Aorta (tissue), 5 donors: ENCODE data around the gene RASGEF1C. TPM values are rescaled to one million over a fixed set of nuclear protein-coding genes. Genes with fewer than 3 reads are reported as not detected.

Source experiments
- ATAC-seq: fragments of 200-7000 bp; cut with Tn5 transposase; one replicate; pipeline ENCODE4 v1.9.1; 2022; ENCODE audit warnings: moderate library complexity; ENCODE audit not compliant: low FRiP score
- DNase-seq, 2 donors: peaks; one replicate each; pipeline ENCODE4 v3.0.0-alpha.2; 2020
- H3K27ac ChIP-seq, 2 donors: one replicate each; pipeline ENCODE4 v1.5.1; 2013; ENCODE audit warnings: low read length in 2 of 2, mild to moderate bottlenecking in 2 of 2, moderate library complexity in 2 of 2, control low read depth in 1 of 2, inconsistent platforms in 1 of 2, low read depth in 1 of 2
- H3K27me3 ChIP-seq, 2 donors: one replicate each; pipeline ENCODE4 v1.6.1; 2013; ENCODE audit warnings: control low read depth in 1 of 2, low read length in 1 of 2, mild to moderate bottlenecking in 1 of 2, moderate library complexity in 1 of 2; ENCODE audit not compliant: insufficient read depth in 2 of 2, control insufficient read depth in 1 of 2
- H3K36me3 ChIP-seq, 2 donors: one replicate each; pipeline ENCODE4 v1.6.1; 2013; ENCODE audit warnings: control low read depth in 1 of 2, low read length in 1 of 2, mild to moderate bottlenecking in 1 of 2; ENCODE audit not compliant: insufficient read depth in 2 of 2, control insufficient read depth in 1 of 2
- H3K4me1 ChIP-seq, 2 donors: one replicate each; pipeline ENCODE4 v1.6.1; 2013; ENCODE audit warnings: low read length in 2 of 2, control low read depth in 1 of 2, mild to moderate bottlenecking in 1 of 2, moderate library complexity in 1 of 2; ENCODE audit not compliant: insufficient read depth in 2 of 2, control insufficient read depth in 1 of 2
- H3K4me3 ChIP-seq, 2 donors: one replicate each; pipeline ENCODE4 v1.5.1; 2013; ENCODE audit warnings: low read length in 2 of 2, control low read depth in 1 of 2, mild to moderate bottlenecking in 1 of 2
- H3K9me3 ChIP-seq: one replicate; pipeline ENCODE4 v1.6.1; 2013; ENCODE audit warnings: mild to moderate bottlenecking, low read length; ENCODE audit not compliant: control insufficient read depth
- WGBS, 2 donors: extraction: QIAGEN DNeasy Blood & Tissue Kit; methylation state at CpG; one replicate each; pipeline ENCODE4 v1.1.7; 2013; 5-methylcytosine and 5-hydroxymethylcytosine counted together
- intact Hi-C, 2 donors: fragments of 100-400 bp; cut with DNase I; formaldehyde crosslinking; loops; one replicate each; pipeline versions ENCODE4 v1.14.2 to v1.15.0; 2022
- polyA plus RNA-seq, 2 donors: library from polyadenylated mRNA; stranded (reverse); fragments of 200-250 nt; gene quantifications; one replicate each; pipeline ENCODE4 v1.2.3, GENCODE V29; 2013
- total RNA-seq, 2 donors: library from RNA; stranded (reverse); fragmentation: NEBNext Ultra II Directional; extraction: Animal tissue kit (Norgen Biotek cat#: 25700); gene quantifications; one replicate each; pipeline ENCODE4 v1.2.1, GENCODE V29; 2021
- donor health status: healthy with polysubstance abuse.
- donor health status: Bipolar disorder and iron deficiency.
- donor health status: DM: no; HTN: no; CAD: no.
- donor health status: DM: no; HTN: no; CAD: no.
- donor health status: DM: yes; HTN: yes; CAD: no.

Gene RASGEF1C
- total and polyA plus RNA-seq, 4 donors = 0.66 to 1.2 TPM; not detected in 2

DNA sequence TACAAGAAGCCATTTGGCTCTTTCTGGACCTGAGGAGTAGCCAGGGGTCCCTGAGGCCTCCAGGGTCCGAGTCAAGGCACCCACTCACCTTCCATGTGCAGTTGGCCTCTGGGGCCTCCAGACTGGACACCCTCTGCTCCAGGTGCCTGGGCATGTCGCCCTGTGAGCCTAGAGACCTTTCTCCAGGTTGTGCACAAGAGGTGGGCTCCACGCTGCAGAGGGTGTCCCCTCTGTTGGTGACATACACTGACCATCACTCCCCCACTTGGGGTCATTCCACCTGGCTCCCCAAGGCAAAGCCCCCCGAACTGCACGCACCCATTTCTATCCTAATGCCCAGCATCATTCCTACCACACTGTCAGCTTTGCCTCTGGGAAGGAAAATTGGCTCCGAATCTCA lies 48.8 kb downstream of the RASGEF1C start:
- no peaks in the 10 kb centered on the region for H3K4me1 ChIP-seq
- intact Hi-C loops = no loop called here
- 86 to 87% methylated on average over 6 of the region's 6 CpGs for WGBS, 2 donors
- peaks cover 2% of the 10 kb centered on the region for H3K9me3 ChIP-seq
- H3K27ac ChIP-seq = no peak overlapping the region
- DNase-seq = peak in 1 of 2 donors; percentile 20
- no peaks in the 10 kb centered on the region for H3K36me3 ChIP-seq
- no peaks in the 10 kb centered on the region for H3K27me3 ChIP-seq
- ATAC-seq = no peak
- no peak overlapping the region for H3K4me3 ChIP-seq

DNA sequence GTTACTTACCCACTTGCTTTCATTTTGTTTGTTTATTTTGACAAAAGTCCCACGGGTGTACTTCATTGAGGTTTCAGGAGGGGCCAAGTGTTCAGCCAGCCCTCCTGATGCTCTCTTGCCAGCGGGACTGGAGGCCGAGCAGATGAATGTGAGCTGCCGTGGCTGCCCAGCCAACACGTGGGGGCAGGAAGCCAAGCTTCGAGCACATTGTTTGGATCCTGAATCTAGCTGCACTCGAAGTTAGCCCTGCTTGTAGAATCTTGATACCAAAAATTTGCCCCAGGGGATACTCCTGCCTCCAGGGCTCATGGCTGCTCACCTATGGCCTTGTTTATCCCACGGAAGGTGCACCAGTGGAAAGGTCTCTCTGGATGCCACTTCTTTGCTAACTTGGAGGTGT lies 49.3 kb downstream of the RASGEF1C start:
- intact Hi-C loops = no loop called here

DNA sequence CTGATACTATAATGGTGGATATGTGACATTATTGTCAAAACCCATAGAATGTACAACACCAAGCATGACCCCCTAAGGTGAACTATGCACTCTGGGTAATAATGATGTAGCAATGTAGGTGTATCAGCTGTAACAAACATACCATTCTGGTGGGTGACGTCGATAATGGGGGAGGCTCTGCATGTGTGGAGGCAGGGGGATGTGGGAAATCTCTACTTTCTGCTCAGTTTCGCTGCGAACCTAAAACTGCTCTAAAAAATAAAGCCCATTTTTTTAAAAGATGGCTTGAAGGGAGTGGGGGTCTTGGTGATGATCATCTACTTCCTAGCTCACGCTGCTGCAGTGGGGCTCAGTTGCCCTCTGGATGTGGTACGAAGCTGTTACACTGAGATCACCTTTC lies 51.1 kb downstream of the RASGEF1C start:
- Histone ChIP-seq H3K9me3 (peaks cover 2% of the 10 kb centered on the region), H3K36me3 (no peaks in the 10 kb centered on the region), H3K27ac (no peak overlapping the region), H3K4me3 (no peak overlapping the region), H3K4me1 (no peaks in the 10 kb centered on the region), H3K27me3 (no peaks in the 10 kb centered on the region)
- DNase-seq (no peak), ATAC-seq (no peak)
- 92 to 96% methylated on average over 6 of the region's 6 CpGs for WGBS, 2 donors
- intact Hi-C loops = no loop called here

More for the DNA sequence above, 49.3 kb downstream of the RASGEF1C start:
- DNase-seq (no peak), ATAC-seq (no peak)
- Histone ChIP-seq H3K9me3 (peaks cover 2% of the 10 kb centered on the region), H3K4me3 (no peak overlapping the region), H3K4me1 (no peaks in the 10 kb centered on the region), H3K36me3 (no peaks in the 10 kb centered on the region), H3K27me3 (no peaks in the 10 kb centered on the region), H3K27ac (no peak overlapping the region)
- WGBS, 2 donors = 14 to 16% methylated on average over 8 of the region's 8 CpGs

DNA sequence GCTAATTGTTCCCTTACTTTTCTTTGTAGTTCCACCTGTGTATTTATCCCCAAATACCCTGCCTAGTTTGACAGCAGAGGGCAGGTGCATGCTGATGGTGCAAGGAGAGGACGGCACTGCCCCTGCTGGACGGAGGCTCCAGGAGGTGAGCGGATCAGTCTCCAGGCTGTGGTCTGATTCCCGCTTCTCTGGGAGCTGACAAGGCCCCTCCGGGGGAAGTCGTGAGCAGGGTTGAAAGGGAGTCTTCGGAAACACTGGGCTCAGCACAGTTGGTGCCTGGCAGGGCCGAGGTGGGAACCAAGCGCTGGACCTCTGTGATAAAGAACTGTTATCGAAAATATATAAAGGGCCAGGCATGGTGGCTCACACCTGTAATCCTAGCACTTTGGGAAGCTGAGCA lies 52.9 kb downstream of the RASGEF1C start:
- no peak overlapping the region for H3K4me3 ChIP-seq
- no peaks in the 10 kb centered on the region for H3K27me3 ChIP-seq
- no peaks in the 10 kb centered on the region for H3K4me1 ChIP-seq
- 88 to 90% methylated on average over 10 of the region's 10 CpGs for WGBS, 2 donors
- no peaks in the 10 kb centered on the region for H3K36me3 ChIP-seq
- H3K9me3 ChIP-seq = no peaks in the 10 kb centered on the region
- no peak overlapping the region for H3K27ac ChIP-seq
- intact Hi-C loops = no loop called here
- ATAC-seq (no peak), DNase-seq (peak; percentile 36 to 55)

DNA sequence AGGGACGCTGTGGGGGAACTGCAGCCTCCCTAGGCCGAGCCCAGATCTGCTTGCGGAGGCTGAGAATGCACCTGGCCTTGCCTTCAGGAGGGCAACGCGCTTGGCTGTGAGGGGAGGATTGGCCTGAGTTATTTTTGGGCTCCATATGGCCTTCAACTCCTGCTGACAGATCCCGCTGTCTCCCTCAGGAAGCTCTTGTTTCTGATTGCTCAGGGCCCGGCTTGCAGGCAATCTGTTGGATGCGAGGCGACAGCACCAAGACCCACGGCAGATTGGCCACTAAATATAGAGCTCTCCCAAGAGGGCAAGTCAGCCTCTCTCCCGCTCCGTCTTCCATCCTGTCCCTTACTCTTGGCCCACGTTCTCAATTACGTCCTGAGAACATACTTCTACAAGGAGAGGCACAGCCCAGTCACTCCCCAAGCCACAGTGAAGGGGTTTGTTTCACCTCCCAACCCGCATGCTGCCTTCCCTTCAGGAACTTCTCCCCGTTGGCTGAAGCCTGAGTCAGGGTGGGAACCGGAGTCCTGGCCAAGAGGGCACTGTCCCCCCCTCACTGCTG lies 53.6 kb downstream of the RASGEF1C start:
- peak in 1 of 2 donors; percentile 57 for DNase-seq
- no peaks in the 10 kb centered on the region for H3K9me3 ChIP-seq
- intact Hi-C loops = no loop called here

DNA sequence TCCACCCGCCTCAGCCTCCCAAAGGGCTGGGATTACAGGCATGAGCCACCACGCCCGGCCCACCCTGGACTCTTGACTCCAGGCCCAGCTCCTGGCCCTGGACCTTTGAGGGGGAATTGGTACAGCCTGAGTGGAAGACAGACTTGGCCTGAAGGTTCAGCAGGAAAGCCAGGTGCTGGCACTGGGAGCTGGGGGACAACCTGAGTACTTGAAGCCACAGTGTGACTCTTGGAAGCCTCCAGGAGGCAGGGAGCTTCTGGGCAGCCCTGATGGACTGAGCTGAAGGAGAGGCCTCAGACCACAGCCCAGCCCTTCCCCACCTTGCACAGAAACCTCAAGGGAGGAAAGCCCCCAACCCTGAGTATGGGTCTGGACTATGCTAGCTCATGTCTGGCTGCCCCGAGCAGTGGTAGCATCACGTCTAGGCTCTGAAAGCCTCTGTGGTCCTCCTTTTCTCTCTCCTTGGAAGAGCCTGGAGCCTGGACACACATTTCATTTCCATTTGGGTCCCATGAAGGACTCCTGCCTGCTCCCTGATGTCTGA lies 54.1 kb downstream of the RASGEF1C start:
- Histone ChIP-seq H3K36me3 (no peaks in the 10 kb centered on the region), H3K4me1 (no peaks in the 10 kb centered on the region), H3K4me3 (no peak overlapping the region), H3K27me3 (no peaks in the 10 kb centered on the region), H3K27ac (no peak overlapping the region), H3K9me3 (no peaks in the 10 kb centered on the region)
- WGBS, 2 donors = 96% methylated on average over 5 of the region's 5 CpGs
- intact Hi-C loops = no loop called here
- no peak for ATAC-seq
- DNase-seq = peak; percentile 17 to 67

More for the DNA sequence above, 53.6 kb downstream of the RASGEF1C start:
- Histone ChIP-seq H3K4me3 (no peak overlapping the region), H3K36me3 (no peaks in the 10 kb centered on the region), H3K27ac (no peak overlapping the region), H3K4me1 (no peaks in the 10 kb centered on the region), H3K27me3 (no peaks in the 10 kb centered on the region)
- 23 to 28% methylated on average over 17 of the region's 17 CpGs for WGBS, 2 donors
- ATAC-seq = no peak

DNA sequence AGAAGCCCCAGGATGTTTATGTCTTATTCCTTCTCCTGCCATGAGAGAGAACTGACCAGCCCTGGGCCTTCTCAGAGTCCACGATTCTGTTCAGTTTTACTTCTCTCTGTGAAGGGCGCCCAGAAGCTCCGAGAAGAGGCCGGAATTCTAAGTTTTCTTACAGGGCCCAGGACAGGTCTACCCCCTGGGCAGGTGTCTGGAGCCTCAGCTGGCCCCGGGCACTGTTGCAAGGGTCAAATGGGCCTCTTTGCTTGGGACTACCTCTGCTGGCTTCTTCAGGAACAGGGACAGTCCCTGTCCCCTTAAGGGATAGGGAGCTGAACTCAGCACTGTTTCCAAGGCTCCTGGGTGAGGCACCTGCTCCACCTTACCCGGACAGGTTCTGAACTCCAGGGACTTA lies 55.0 kb downstream of the RASGEF1C start:
- no peaks in the 10 kb centered on the region for H3K4me1 ChIP-seq
- no peak overlapping the region for H3K4me3 ChIP-seq
- ATAC-seq = no peak
- DNase-seq = no peak
- no peaks in the 10 kb centered on the region for H3K9me3 ChIP-seq
- H3K36me3 ChIP-seq = no peaks in the 10 kb centered on the region
- intact Hi-C loops = no loop called here
- H3K27me3 ChIP-seq = no peaks in the 10 kb centered on the region
- 83 to 85% methylated on average over 6 of the region's 6 CpGs for WGBS, 2 donors
- no peak overlapping the region for H3K27ac ChIP-seq

- ATAC-seq = no peak
- 0% methylated on average over 1 of the region's 1 CpG for WGBS, 2 donors
These were observed 55.9 kb downstream of the RASGEF1C start for GRCh38 chr5:180153099-180153498.

GRCh38 chr5:180143656-180144364 lies 65.2 kb downstream of the RASGEF1C start:
- H3K4me3 ChIP-seq = no peak overlapping the region
- H3K36me3 ChIP-seq = no peaks in the 10 kb centered on the region
- 80 to 89% methylated on average over 16 of the region's 16 CpGs for WGBS, 2 donors
- no peaks in the 10 kb centered on the region for H3K27me3 ChIP-seq
- H3K9me3 ChIP-seq = peaks cover 2% of the 10 kb centered on the region
- intact Hi-C loops = no loop called here
- DNase-seq (no peak), ATAC-seq (no peak)
- no peaks in the 10 kb centered on the region for H3K4me1 ChIP-seq
- no peak overlapping the region for H3K27ac ChIP-seq

More at GRCh38 chr5:180153099-180153498, 55.9 kb downstream of the RASGEF1C start:
- no peak for DNase-seq
- H3K4me3 ChIP-seq = no peak overlapping the region
- no peaks in the 10 kb centered on the region for H3K36me3 ChIP-seq
- H3K9me3 ChIP-seq = no peaks in the 10 kb centered on the region
- H3K4me1 ChIP-seq = no peaks in the 10 kb centered on the region
- H3K27ac ChIP-seq = no peak overlapping the region
- H3K27me3 ChIP-seq = no peaks in the 10 kb centered on the region
- intact Hi-C loops = no loop called here
